ENCODE results near the gene HS6ST1.

HS6ST1 gene

DNA sequence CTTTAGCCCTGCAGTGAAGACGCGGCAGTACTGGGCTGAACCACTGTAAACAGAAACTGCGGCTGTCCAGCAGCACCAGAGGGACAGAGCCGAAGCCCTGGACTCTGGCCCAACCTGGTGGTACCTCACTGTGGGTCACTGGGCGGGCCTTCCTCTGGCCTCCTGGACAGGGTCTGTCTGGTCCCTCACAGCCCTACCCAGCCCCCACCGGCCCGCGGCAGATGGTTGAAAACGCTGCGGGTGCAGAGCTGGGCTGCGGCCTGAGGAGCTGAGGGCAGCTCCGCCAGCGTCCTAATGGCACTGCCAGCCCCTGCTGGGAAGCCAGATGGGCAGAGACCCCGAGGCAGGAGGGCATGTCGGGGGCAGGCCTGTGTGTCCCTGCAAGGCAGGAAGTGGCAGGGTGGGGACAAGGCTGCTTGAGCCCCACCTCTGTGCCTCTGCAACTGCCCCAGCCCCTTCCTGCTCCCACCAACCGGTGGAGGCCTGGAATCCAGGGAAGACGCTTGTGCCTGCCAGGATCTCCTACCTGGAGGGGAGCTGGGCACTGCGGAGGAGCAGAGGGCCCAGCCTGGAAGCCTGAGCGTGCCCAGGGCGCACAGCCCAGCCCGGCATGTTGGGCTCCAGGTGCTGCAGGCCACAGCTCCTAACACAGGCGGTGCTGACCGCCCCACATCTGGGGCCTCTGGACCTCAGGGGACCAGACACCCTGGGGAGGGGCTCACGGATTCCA is 36.3 kb downstream of the HS6ST1 start:
- no peaks in the 10 kb centered on the region for H3F3A ChIP-seq (ENCODE audit: insufficient read depth, low read length)
- TF ChIP-seq, protein P1, sequence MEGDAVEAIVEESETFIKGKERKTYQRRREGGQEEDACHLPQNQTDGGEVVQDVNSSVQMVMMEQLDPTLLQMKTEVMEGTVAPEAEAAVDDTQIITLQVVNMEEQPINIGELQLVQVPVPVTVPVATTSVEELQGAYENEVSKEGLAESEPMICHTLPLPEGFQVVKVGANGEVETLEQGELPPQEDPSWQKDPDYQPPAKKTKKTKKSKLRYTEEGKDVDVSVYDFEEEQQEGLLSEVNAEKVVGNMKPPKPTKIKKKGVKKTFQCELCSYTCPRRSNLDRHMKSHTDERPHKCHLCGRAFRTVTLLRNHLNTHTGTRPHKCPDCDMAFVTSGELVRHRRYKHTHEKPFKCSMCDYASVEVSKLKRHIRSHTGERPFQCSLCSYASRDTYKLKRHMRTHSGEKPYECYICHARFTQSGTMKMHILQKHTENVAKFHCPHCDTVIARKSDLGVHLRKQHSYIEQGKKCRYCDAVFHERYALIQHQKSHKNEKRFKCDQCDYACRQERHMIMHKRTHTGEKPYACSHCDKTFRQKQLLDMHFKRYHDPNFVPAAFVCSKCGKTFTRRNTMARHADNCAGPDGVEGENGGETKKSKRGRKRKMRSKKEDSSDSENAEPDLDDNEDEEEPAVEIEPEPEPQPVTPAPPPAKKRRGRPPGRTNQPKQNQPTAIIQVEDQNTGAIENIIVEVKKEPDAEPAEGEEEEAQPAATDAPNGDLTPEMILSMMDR (IDR thresholded peaks at IDR 0.05; ENCODE audit: low read length): no peak
- no peak for TF ChIP-seq EZH2 (IDR thresholded peaks at IDR 0.05; ENCODE audit: borderline replicate concordance, low read length)
- no peaks in the 10 kb centered on the region for H4K20me1 ChIP-seq (ENCODE audit: insufficient read depth, low read length)
- no peak overlapping the region for H2AFZ ChIP-seq (ENCODE audit: low read length)
- no peak overlapping the region for H3K27ac ChIP-seq (ENCODE audit: low read depth, low read length, poor library complexity, severe bottlenecking)
- H3K4me3 ChIP-seq (ENCODE audit: low read depth, low read length, poor library complexity, severe bottlenecking): no peak overlapping the region
- H3K36me3 ChIP-seq (ENCODE audit: insufficient read depth, low read length): no peaks in the 10 kb centered on the region
- no peak overlapping the region for H3K9ac ChIP-seq (ENCODE audit: low read length)
- H3K79me2 ChIP-seq (ENCODE audit: insufficient read depth, low read length): no peaks in the 10 kb centered on the region
- no peaks in the 10 kb centered on the region for H3K9me3 ChIP-seq (ENCODE audit: low read length)
- no peaks in the 10 kb centered on the region for H3K9me2 ChIP-seq (ENCODE audit: low read depth, low read length)
- no peaks in the 10 kb centered on the region for H3K4me1 ChIP-seq (ENCODE audit: insufficient read depth, low read length, severe bottlenecking)
- no peaks in the 10 kb centered on the region for H3K27me3 ChIP-seq (ENCODE audit: insufficient read depth, low read length)
- no peak overlapping the region for H3K4me2 ChIP-seq (ENCODE audit: low read length)

DNA sequence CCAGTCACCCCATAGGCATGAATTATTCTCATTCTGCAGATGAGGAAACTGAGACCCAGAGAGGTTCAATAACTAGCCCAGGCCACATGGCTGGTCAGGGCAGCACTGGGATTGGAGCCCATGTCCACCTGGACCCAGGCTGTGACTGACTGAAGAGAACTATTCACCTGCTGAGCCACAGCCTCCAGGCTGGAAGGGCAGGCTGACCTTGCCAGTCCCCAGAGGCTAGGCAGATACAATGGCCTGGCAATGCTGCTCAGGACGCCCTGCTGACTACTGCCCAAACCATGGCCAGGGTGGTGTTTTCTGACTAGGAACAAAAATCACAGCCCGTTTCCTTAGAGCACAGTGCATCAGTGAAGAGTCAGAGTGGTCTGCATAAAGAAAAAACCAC is 36.8 kb downstream of the HS6ST1 start:
- Histone ChIP-seq H3K9me2 (ENCODE audit: low read depth, low read length) (no peaks in the 10 kb centered on the region), H3K79me2 (ENCODE audit: insufficient read depth, low read length) (no peaks in the 10 kb centered on the region), H3K27ac (ENCODE audit: low read depth, low read length, poor library complexity, severe bottlenecking) (no peak overlapping the region), H2AFZ (ENCODE audit: low read length) (no peak overlapping the region), H4K20me1 (ENCODE audit: insufficient read depth, low read length) (no peaks in the 10 kb centered on the region), H3F3A (ENCODE audit: insufficient read depth, low read length) (no peaks in the 10 kb centered on the region), H3K36me3 (ENCODE audit: insufficient read depth, low read length) (no peaks in the 10 kb centered on the region), H3K9ac (ENCODE audit: low read length) (no peak overlapping the region), H3K4me3 (ENCODE audit: low read depth, low read length, poor library complexity, severe bottlenecking) (no peak overlapping the region), H3K9me3 (ENCODE audit: low read length) (no peaks in the 10 kb centered on the region), H3K4me1 (ENCODE audit: insufficient read depth, low read length, severe bottlenecking) (no peaks in the 10 kb centered on the region), H3K4me2 (ENCODE audit: low read length) (no peak overlapping the region), H3K27me3 (ENCODE audit: insufficient read depth, low read length) (no peaks in the 10 kb centered on the region)
- no peak for TF ChIP-seq EZH2 (IDR thresholded peaks at IDR 0.05; ENCODE audit: borderline replicate concordance, low read length)
- TF ChIP-seq, protein P1 (IDR thresholded peaks at IDR 0.05; ENCODE audit: low read length): no peak

DNA sequence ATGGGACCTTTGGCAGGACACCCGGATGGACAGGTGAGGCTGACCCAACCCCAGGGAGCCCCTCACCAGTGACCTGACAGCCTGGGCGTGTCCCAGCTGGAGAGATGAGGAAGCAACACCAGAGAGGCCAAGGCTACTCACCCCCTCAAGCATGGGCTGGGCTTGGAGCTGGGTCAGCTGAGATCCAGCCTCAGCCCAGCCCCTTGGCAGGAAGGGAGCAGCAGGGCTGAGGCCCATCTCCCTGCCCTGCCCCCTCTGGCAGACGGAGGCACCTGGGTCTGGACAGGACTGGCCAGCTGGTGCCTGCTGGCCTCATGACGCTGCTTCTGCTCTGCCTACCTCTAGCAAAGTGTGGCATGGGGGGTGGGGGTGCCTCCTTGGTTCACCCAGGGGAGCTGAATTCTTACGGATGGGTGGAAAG is 37.8 kb downstream of the HS6ST1 start:
- H3K79me2 ChIP-seq (ENCODE audit: insufficient read depth, low read length): no peaks in the 10 kb centered on the region
- no peaks in the 10 kb centered on the region for H4K20me1 ChIP-seq (ENCODE audit: insufficient read depth, low read length)
- no peak overlapping the region for H3K9ac ChIP-seq (ENCODE audit: low read length)
- H3K9me3 ChIP-seq (ENCODE audit: low read length): no peaks in the 10 kb centered on the region
- H2AFZ ChIP-seq (ENCODE audit: low read length): no peak overlapping the region
- no peak overlapping the region for H3K4me2 ChIP-seq (ENCODE audit: low read length)
- no peaks in the 10 kb centered on the region for H3K36me3 ChIP-seq (ENCODE audit: insufficient read depth, low read length)
- no peaks in the 10 kb centered on the region for H3K27me3 ChIP-seq (ENCODE audit: insufficient read depth, low read length)
- no peak overlapping the region for H3K4me3 ChIP-seq (ENCODE audit: low read depth, low read length, poor library complexity, severe bottlenecking)
- no peaks in the 10 kb centered on the region for H3K9me2 ChIP-seq (ENCODE audit: low read depth, low read length)
- no peaks in the 10 kb centered on the region for H3F3A ChIP-seq (ENCODE audit: insufficient read depth, low read length)
- H3K4me1 ChIP-seq (ENCODE audit: insufficient read depth, low read length, severe bottlenecking): no peaks in the 10 kb centered on the region
- TF ChIP-seq, protein P1 (IDR thresholded peaks at IDR 0.05; ENCODE audit: low read length): no peak
- TF ChIP-seq EZH2 (IDR thresholded peaks at IDR 0.05; ENCODE audit: borderline replicate concordance, low read length): no peak
- H3K27ac ChIP-seq (ENCODE audit: low read depth, low read length, poor library complexity, severe bottlenecking): no peak overlapping the region

All from OCI-LY1 (cell line).